ENCODE measurements around the gene ADGRF4. TPM values are rescaled to one million over a fixed set of nuclear protein-coding genes. Genes with fewer than 3 reads are reported as not detected.

Gene ADGRF4
- total and polyA plus RNA-seq, 2 of the 8 experiments (the other 6 are each of a cell fraction or from before 2014, with no cell fraction given): 0.02 TPM; not detected in 1

DNA sequence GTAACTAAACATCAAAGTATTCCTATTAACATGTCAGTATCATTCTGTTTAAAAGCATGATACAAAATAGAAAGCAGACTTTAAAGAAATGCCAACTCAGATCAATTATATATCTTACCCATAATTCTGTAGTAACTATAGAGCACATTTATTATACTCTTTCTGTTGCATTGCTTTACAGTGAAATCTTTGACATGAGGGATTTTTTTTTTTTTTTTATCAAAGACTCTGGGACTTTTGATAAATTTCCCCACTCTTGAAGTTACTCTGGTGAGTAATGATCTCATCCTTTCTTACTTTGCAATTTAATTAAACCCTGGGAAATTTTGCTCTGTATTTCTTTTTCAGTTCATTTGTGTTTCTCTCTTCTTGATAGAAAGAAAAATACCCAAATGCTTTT is 17.4 kb downstream of the ADGRF4 start (continued):
- TF ChIP-seq, protein P1, sequence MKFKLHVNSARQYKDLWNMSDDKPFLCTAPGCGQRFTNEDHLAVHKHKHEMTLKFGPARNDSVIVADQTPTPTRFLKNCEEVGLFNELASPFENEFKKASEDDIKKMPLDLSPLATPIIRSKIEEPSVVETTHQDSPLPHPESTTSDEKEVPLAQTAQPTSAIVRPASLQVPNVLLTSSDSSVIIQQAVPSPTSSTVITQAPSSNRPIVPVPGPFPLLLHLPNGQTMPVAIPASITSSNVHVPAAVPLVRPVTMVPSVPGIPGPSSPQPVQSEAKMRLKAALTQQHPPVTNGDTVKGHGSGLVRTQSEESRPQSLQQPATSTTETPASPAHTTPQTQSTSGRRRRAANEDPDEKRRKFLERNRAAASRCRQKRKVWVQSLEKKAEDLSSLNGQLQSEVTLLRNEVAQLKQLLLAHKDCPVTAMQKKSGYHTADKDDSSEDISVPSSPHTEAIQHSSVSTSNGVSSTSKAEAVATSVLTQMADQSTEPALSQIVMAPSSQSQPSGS (IDR thresholded peaks at IDR 0.05; ENCODE audit: low read length): no peak
- no peak for TF ChIP-seq HDAC6 (IDR thresholded peaks at IDR 0.05; ENCODE audit: low read depth, low read length)

All from H1 (cell line).